Body of pancreas (tissue), 4 donors: ENCODE results near the gene CLEC18B.
"Not testable (repeated sequence)": the region's sequence is repeated elsewhere in the genome, so short reads cannot be mapped to it uniquely, and the experiment has no call there.

Experiments used
- POLR2A ChIP-seq, 3 donors: fragments of 450-650 bp; IDR thresholded peaks; one replicate each; pipeline ENCODE4 v1.6.1; 2016; ENCODE audit warnings: antibody characterized with exemption in 3 of 3, mild to moderate bottlenecking in 2 of 3
- TF ChIP-seq, protein P1 (sequence below), 7 experiments: fragments of 450-650 bp in 4 of 7; fragments of 200-600 bp in 3 of 7; sonication (generic) in 3 of 7; IDR thresholded peaks; one replicate each; pipeline ENCODE4 v1.5.1; 2016 to 2019; ENCODE audit warnings: antibody characterized with exemption in 7 of 7

DNA sequence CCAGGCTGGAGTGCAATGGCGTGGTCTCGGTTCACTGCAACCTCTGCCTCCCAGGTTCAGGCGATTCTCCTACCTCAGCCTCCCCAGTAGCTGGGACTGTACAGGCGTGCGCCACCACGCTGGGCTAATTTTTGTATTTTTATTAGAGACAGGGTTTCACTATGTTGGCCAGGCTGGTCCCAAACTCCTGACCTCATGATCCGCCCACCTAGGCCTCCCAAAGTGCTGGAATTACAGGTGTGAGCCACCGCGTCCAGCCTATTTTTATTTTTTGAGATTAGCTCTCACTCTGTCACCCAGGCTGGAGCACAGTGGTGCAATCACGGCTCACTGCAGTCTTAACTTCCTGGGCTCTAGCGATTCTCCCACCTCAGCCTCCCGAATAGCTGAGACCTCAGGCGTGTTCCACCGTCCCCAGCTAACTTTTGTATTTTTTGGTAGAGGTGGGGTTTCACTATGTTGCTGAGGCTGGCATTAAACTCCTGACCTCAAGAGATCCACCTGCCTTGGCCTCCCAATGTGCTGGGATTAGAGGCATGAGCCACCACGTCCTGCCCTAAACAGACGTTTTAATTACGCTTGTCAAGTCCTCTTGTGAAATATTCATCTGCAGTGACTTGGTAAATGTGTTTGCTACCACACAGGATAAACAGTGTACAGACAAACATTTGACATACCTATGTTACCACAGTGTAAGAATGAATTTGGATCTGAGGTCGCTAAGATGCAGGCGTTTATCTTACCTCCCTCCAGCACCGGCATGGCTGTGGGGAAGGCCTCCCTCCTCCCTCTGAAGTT, 50.7 kb downstream of the CLEC18B start:
- not testable (repeated sequence) for TF ChIP-seq POLR2A (IDR thresholded peaks at IDR 0.05)
- TF ChIP-seq, protein P1, sequence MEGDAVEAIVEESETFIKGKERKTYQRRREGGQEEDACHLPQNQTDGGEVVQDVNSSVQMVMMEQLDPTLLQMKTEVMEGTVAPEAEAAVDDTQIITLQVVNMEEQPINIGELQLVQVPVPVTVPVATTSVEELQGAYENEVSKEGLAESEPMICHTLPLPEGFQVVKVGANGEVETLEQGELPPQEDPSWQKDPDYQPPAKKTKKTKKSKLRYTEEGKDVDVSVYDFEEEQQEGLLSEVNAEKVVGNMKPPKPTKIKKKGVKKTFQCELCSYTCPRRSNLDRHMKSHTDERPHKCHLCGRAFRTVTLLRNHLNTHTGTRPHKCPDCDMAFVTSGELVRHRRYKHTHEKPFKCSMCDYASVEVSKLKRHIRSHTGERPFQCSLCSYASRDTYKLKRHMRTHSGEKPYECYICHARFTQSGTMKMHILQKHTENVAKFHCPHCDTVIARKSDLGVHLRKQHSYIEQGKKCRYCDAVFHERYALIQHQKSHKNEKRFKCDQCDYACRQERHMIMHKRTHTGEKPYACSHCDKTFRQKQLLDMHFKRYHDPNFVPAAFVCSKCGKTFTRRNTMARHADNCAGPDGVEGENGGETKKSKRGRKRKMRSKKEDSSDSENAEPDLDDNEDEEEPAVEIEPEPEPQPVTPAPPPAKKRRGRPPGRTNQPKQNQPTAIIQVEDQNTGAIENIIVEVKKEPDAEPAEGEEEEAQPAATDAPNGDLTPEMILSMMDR (IDR thresholded peaks at IDR 0.05), result not testable (repeated sequence)
